Transverse colon (tissue), 4 donors: ENCODE measurements around the gene PLOD3. TPM values are rescaled to one million over a fixed set of nuclear protein-coding genes. Genes with fewer than 3 reads are reported as not detected.
A peak's percentile ranks its signal among the peaks of the same experiment; 100 is the strongest.
"Not testable (repeated sequence)": the region's sequence is repeated elsewhere in the genome, so short reads cannot be mapped to it uniquely, and the experiment has no call there.

Source experiments
- DNase-seq: peaks from one replicate; pipeline ENCODE4 v3.0.0-alpha.2; 2019
- H3K27ac ChIP-seq, 4 donors: fragments of 200-600 bp; sonication (generic); 2 replicates each; pipeline ENCODE4 v1.5.1; 2016 to 2018; ENCODE audit warnings: inconsistent platforms in 4 of 4
- H3K27me3 ChIP-seq: fragments of 200-600 bp; sonication (generic); 2 replicates; pipeline ENCODE4 v1.5.1; 2017; ENCODE audit warnings: inconsistent platforms
- H3K36me3 ChIP-seq, 4 donors: fragments of 200-600 bp; sonication (generic); 2 replicates each; pipeline ENCODE4 v1.5.1; 2017 to 2019; ENCODE audit warnings: inconsistent platforms in 4 of 4
- H3K4me1 ChIP-seq, 4 donors: fragments of 200-600 bp; sonication (generic); 2 replicates each; pipeline ENCODE4 v1.5.1; 2017 to 2020; ENCODE audit warnings: inconsistent platforms in 4 of 4
- H3K4me3 ChIP-seq, 4 donors: fragments of 200-600 bp; sonication (generic); 1 replicate in 1 of 4; 2 replicates in 3 of 4; pipeline versions ENCODE4 v1.5.1 to v1.6.1; 2017 to 2019; ENCODE audit warnings: inconsistent platforms in 4 of 4
- H3K9me3 ChIP-seq, 2 donors: fragments of 200-600 bp; sonication (generic); 2 replicates each; pipeline ENCODE4 v1.5.1; 2017 to 2019; ENCODE audit warnings: inconsistent platforms in 2 of 2
- CTCF ChIP-seq, 5 experiments: fragments of 200-600 bp in 3 of 5; fragments of 450-650 bp in 2 of 5; sonication (generic) in 3 of 5; IDR thresholded peaks; 1 replicate in 2 of 5; 2 replicates in 3 of 5; pipeline ENCODE4 v1.5.1; 2016 to 2017; ENCODE audit warnings: antibody characterized with exemption in 5 of 5, inconsistent platforms in 3 of 5, mild to moderate bottlenecking in 2 of 5, moderate library complexity in 1 of 5
- EP300 ChIP-seq: sonication (generic); formaldehyde crosslinking; IDR thresholded peaks from one replicate; pipeline ENCODE4 v1.6.1; 2017; ENCODE audit warnings: antibody characterized with exemption, low read depth
- POLR2A ChIP-seq: fragments of 450-650 bp; IDR thresholded peaks from one replicate; pipeline ENCODE4 v1.6.1; 2016; ENCODE audit warnings: antibody characterized with exemption, mild to moderate bottlenecking, moderate library complexity
- POLR2AphosphoS5 ChIP-seq, 3 donors: sonication (generic); formaldehyde crosslinking; IDR thresholded peaks; one replicate each; pipeline ENCODE4 v1.6.1; 2016; ENCODE audit warnings: antibody characterized with exemption in 3 of 3
- WGBS, 2 donors: methylation state at CpG; one replicate each; pipeline ENCODE4 v1.1.5; 2018; ENCODE audit warnings: low coverage in 1 of 2; 5-methylcytosine and 5-hydroxymethylcytosine counted together
- in situ Hi-C, 4 donors: fragments of 200-750 bp; cut with MboI; loops; one replicate each; pipeline versions ENCODE4 v1.15.0 to v1.15.1; 2017; ENCODE audit warnings: low sequenced_read_pairs in 3 of 4, low pct_ligation_motif_present in 1 of 4, low pct_unique_long_range_greater_than_20kb in 1 of 4
- intact Hi-C: fragments of 100-400 bp; cut with DNase I; formaldehyde crosslinking; loops from one replicate; pipeline ENCODE4 v1.15.1; 2023; ENCODE audit warnings: low total_unique reads
- total RNA-seq, 4 donors: library from RNA; depleted of rRNA; stranded (reverse); fragments of >200 nt; gene quantifications; one replicate each; pipeline ENCODE4 v1.1.0, GENCODE V29; 2016

PLOD3 gene
- total RNA-seq, 4 donors from 2014 or later: 48.4 to 81.2 (median 60.8) TPM

DNA sequence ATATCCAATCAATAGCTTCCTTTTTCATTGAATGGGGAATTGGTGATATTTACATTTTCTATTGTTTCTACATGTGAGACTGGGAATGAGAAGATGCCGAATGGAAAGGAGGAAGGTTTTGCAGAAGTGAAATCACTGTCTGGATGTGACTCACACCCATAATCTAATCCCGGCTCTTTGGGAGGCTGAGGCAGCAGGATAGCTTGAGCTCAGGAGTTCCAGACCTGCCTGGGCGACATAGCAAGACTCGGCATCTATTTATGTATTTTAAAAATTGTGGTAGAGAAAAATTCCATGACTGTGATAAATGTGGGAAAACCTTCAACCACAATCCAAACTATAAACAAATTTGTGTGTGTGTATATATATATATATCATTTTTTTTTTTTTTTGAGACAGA, 38.4 kb upstream of the PLOD3 start:
- intact Hi-C loops (no loop called here), in situ Hi-C loops (no loop called here)
- Histone ChIP-seq H3K9me3 (no peaks in the 10 kb centered on the region), H3K4me3 (no peak overlapping the region), H3K4me1 (peaks cover 6 to 15% (median 10%) of the 10 kb centered on the region in 4 donors), H3K27ac (no peak overlapping the region), H3K36me3 (no peaks in the 10 kb centered on the region), H3K27me3 (peaks cover 13% of the 10 kb centered on the region)
- TF ChIP-seq CTCF (IDR thresholded peaks at IDR 0.05): no peak
- TF ChIP-seq POLR2AphosphoS5 (IDR thresholded peaks at IDR 0.05): no peak
- no peak for TF ChIP-seq EP300
- DNase-seq: no peak
- 58 to 62% methylated on average over 4 of the region's 4 CpGs for WGBS, 2 donors

DNA sequence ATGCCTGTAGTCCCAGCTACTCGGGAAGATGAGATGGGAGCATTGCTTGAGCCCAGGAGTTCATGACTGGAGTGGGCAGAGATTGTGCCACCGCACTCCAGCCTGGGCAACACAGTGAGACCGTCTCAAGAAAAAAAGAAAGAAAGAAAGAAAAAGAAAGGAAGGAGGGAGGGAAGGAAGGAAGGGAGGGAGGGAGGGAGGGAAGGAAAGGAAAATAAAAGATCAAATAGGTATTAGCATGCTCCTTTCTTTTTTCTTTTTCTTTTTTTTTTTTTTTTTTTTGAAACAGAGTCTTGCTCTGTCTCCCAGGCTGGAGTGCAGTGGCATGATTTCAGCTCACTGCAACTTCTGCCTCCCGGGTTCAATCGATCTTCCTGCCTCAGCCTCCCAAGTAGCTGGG, 35.8 kb upstream of the PLOD3 start:
- in situ Hi-C loops, DNase-seq, H3K36me3 ChIP-seq, intact Hi-C loops, H3K4me3 ChIP-seq, H3K27ac ChIP-seq, H3K9me3 ChIP-seq, H3K27me3 ChIP-seq: not testable (repeated sequence)
- H3K4me1 ChIP-seq: peaks cover 7 to 23% (median 18%) of the 10 kb centered on the region in 4 donors
- WGBS, 2 donors: 89 to 92% methylated on average over 4 to 5 of the region's 5 CpGs

DNA sequence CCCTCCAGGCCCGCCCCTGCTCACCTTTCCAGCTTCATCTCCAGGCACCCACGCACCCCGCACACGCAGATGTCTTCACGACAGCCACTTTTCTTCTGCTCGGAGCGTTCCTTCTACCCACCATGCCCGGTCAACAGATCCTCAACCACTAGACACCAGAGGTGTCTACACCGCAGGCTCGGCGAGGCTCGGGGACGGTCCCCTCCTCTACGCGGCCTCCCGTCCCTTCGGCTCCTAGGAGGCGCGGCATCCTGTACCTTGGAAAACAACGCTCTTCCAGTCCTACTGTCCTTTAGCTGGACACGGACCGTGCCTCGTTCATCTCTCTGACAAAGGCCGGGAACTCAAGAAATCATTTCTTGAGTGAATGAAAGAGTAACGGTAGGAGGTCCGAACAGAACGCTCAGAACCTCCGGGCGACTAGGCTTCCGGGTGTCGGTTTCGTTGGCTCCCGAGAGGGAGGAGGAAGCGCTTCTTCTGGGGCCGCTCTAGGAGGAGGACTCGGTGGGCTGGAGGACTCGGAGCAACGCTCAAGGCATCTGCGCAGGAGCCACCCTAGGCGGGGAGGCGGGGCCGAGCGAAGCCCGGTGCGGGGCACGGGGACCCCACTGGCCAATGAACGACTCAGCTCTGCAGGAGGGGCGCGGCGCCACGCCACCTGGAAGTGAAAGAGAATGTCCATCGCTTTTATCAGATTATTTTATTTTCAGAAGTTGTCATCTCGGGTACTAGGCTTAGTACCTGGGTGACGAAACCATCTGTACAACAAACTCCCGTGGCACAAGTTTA, 34.7 kb upstream of the PLOD3 start:
- TF ChIP-seq POLR2A (peak; percentile 78), POLR2AphosphoS5 (IDR thresholded peaks at IDR 0.05) (peak; percentile 59 to 88 (median 81)), CTCF (IDR thresholded peaks at IDR 0.05) (no peak)
- Histone ChIP-seq H3K4me1 (peaks cover 7 to 23% (median 18%) of the 10 kb centered on the region in 4 donors), H3K4me3 (peak overlapping the region; percentile 34 to 84 (median 78)), H3K27ac (peak overlapping the region; percentile 77 to 88 (median 83)), H3K9me3 (no peaks in the 10 kb centered on the region), H3K36me3 (no peaks in the 10 kb centered on the region), H3K27me3 (no peaks in the 10 kb centered on the region)
- intact Hi-C loops (no loop called here), in situ Hi-C loops (no loop called here)
- peak; percentile 99 for DNase-seq
- 0 to 1% methylated on average over 11 to 55 of the region's 55 CpGs for WGBS, 2 donors

DNA sequence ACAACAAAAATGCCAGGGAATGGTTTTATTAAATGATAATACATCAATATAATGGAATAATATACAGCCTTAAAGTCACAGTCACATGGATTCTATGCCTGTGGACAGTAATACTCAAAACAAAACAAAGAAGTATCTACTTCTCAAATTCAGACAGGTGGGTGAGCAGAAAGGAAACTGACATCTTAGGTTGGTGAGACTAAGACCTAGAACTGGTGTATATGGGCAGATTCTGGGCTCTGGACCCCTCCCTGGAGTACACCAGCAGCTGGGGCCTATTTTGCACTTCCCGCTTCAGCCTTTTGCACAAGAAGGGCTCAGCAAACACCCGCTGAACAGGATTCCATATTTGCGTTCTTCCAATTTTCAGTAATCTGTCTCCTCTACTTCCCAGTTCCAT, 32.9 kb upstream of the PLOD3 start:
- Histone ChIP-seq H3K9me3 (no peaks in the 10 kb centered on the region), H3K4me3 (peak overlapping the region in 1 of 4 donors; percentile 3), H3K27me3 (no peaks in the 10 kb centered on the region), H3K36me3 (no peaks in the 10 kb centered on the region), H3K4me1 (peaks cover 15 to 30% (median 21%) of the 10 kb centered on the region in 4 donors), H3K27ac (no peak overlapping the region)
- intact Hi-C loops (no loop called here), in situ Hi-C loops (no loop called here)
- 79 to 82% methylated on average over 3 of the region's 3 CpGs for WGBS, 2 donors
- no peak for TF ChIP-seq CTCF (IDR thresholded peaks at IDR 0.05)
- TF ChIP-seq EP300: no peak
- no peak for TF ChIP-seq POLR2AphosphoS5 (IDR thresholded peaks at IDR 0.05)
- TF ChIP-seq POLR2A: no peak
- DNase-seq: no peak
